ENCODE data around the gene DGKI. TPM values are rescaled to one million over a fixed set of nuclear protein-coding genes. Genes with fewer than 3 reads are reported as not detected.

The DGKI gene
- total RNA-seq, 1 experiment from 2014 or later = not detected

DNA sequence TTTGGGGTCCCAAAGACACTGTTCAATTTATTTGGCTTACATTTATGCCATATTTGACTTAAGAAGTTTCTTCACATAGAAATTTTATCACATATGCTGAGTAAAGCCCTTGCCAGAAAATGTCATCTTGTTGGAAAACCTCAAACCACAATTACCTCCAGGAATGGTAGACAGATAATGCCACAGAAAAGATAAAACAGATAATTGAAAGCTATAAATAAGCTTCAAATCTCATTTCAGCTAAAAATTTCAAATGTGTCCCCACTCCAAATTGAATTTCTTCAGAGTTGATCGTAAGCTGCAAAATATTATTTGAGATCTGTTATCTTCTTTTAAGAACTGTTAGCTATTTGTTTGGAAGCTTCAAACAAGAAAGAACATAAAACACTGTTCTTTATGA lies 326.8 kb downstream of the DGKI start:
- no peaks in the 10 kb centered on the region for H3K4me1 ChIP-seq (ENCODE audit: low read length)
- H3K9ac ChIP-seq (ENCODE audit: low read length) = no peak overlapping the region
- H3K9me2 ChIP-seq (replicated peaks; ENCODE audit: insufficient read depth, low read length) = no peaks in the 10 kb centered on the region
- no peaks in the 10 kb centered on the region for H4K20me1 ChIP-seq (ENCODE audit: insufficient read depth, low read depth, low read length)
- DNase-seq = no peak
- H2AFZ ChIP-seq (ENCODE audit: low read length) = no peak overlapping the region
- no peak overlapping the region for H3K4me3 ChIP-seq (ENCODE audit: low read length)
- H3K79me2 ChIP-seq (ENCODE audit: low read length) = no peaks in the 10 kb centered on the region
- no peak overlapping the region for H3K4me2 ChIP-seq (ENCODE audit: low read depth, low read length, poor library complexity, severe bottlenecking)
- H3K36me3 ChIP-seq (ENCODE audit: insufficient read depth, low read length) = no peaks in the 10 kb centered on the region
- H3K27me3 ChIP-seq (ENCODE audit: low read length) = no peaks in the 10 kb centered on the region
- H3K27ac ChIP-seq (ENCODE audit: low read length) = no peak overlapping the region
- no peaks in the 10 kb centered on the region for H3K9me3 ChIP-seq (ENCODE audit: low read length)

DNA sequence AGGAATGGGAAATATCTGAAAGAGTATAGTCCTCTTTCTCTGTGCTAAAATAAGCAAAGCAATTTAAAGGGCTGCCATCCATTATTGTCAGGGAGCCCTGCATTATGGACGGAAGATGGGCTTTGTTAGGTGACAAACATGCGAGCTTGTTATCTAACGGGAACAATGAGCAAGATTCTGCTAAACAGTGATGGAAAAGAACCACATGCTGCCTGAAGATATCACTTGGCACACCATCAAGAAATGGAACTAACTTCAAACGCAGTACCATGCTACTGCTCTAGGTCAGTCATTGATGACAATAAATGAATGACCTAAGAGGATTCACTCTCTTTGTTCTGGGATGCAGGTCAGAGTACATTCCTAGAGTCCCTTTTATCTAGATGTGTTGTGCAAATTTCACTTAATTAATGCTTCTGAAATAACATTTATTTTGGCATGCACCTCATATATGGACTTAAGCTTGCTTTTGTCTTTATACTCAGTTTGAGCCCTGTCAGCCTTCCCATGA lies 327.5 kb downstream of the DGKI start:
- Histone ChIP-seq H3K4me1 (ENCODE audit: low read length) (no peaks in the 10 kb centered on the region), H3K36me3 (ENCODE audit: insufficient read depth, low read length) (no peaks in the 10 kb centered on the region), H3K27ac (ENCODE audit: low read length) (no peak overlapping the region), H3K9me2 (replicated peaks; ENCODE audit: insufficient read depth, low read length) (no peaks in the 10 kb centered on the region), H4K20me1 (ENCODE audit: insufficient read depth, low read depth, low read length) (no peaks in the 10 kb centered on the region), H3K9me3 (ENCODE audit: low read length) (no peaks in the 10 kb centered on the region), H3K79me2 (ENCODE audit: low read length) (no peaks in the 10 kb centered on the region), H3K4me3 (ENCODE audit: low read length) (no peak overlapping the region), H3K27me3 (ENCODE audit: low read length) (no peaks in the 10 kb centered on the region), H3K9ac (ENCODE audit: low read length) (no peak overlapping the region), H2AFZ (ENCODE audit: low read length) (no peak overlapping the region), H3K4me2 (ENCODE audit: low read depth, low read length, poor library complexity, severe bottlenecking) (no peak overlapping the region)
- no peak for DNase-seq

DNA sequence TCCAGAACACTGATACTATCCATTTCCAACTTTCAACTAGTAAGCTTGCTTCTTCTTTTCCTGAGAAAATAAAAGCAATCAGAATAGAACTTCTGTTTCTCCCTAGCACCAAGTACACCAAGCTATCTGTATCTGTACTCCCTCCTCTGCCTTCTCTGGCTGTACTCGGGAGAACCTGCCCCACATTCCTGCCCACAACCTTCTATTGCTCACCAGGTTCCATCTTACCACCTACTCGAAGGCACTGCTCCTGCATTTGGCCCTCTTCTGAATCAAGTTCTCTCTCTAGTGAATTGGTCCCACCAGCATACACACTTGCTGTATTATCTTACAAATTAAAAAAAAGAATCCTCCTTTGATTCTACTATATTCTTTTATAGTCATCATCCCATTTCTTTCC lies 333.7 kb downstream of the DGKI start:
- no peaks in the 10 kb centered on the region for H3K79me2 ChIP-seq (ENCODE audit: low read length)
- no peaks in the 10 kb centered on the region for H3K9me2 ChIP-seq (replicated peaks; ENCODE audit: insufficient read depth, low read length)
- no peak overlapping the region for H3K9ac ChIP-seq (ENCODE audit: low read length)
- H3K9me3 ChIP-seq (ENCODE audit: low read length) = no peaks in the 10 kb centered on the region
- H2AFZ ChIP-seq (ENCODE audit: low read length) = no peak overlapping the region
- no peaks in the 10 kb centered on the region for H3K4me1 ChIP-seq (ENCODE audit: low read length)
- H3K27ac ChIP-seq (ENCODE audit: low read length) = no peak overlapping the region
- H3K27me3 ChIP-seq (ENCODE audit: low read length) = no peaks in the 10 kb centered on the region
- H3K36me3 ChIP-seq (ENCODE audit: insufficient read depth, low read length) = no peaks in the 10 kb centered on the region
- H3K4me2 ChIP-seq (ENCODE audit: low read depth, low read length, poor library complexity, severe bottlenecking) = no peak overlapping the region
- no peak overlapping the region for H3K4me3 ChIP-seq (ENCODE audit: low read length)
- H4K20me1 ChIP-seq (ENCODE audit: insufficient read depth, low read depth, low read length) = no peaks in the 10 kb centered on the region
- DNase-seq = no peak

DNA sequence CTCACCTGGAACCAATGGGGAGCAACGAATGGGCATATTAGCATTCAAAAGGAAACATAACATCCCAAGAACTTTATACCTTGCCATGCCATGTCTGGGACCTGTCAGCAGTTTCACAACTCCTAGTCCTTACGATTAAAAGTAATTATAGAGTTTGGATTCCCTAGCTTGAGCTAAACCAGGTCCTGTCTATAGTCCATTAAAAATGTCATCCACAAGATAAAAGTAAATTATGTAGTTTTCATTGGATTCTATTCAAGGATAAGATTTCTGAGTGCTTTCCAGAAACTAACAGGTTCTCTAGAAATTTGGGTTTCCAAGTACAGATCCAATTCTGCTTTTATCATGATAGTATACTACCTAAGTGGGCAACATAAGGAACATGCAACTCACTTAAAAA lies 339.7 kb downstream of the DGKI start:
- Histone ChIP-seq H3K27ac (ENCODE audit: low read length) (no peak overlapping the region), H3K4me3 (ENCODE audit: low read length) (no peak overlapping the region), H3K79me2 (ENCODE audit: low read length) (no peaks in the 10 kb centered on the region), H2AFZ (ENCODE audit: low read length) (no peak overlapping the region), H4K20me1 (ENCODE audit: insufficient read depth, low read depth, low read length) (no peaks in the 10 kb centered on the region), H3K27me3 (ENCODE audit: low read length) (no peaks in the 10 kb centered on the region), H3K4me2 (ENCODE audit: low read depth, low read length, poor library complexity, severe bottlenecking) (no peak overlapping the region), H3K36me3 (ENCODE audit: insufficient read depth, low read length) (no peaks in the 10 kb centered on the region), H3K9ac (ENCODE audit: low read length) (no peak overlapping the region), H3K4me1 (ENCODE audit: low read length) (no peaks in the 10 kb centered on the region), H3K9me2 (replicated peaks; ENCODE audit: insufficient read depth, low read length) (no peaks in the 10 kb centered on the region), H3K9me3 (ENCODE audit: low read length) (no peaks in the 10 kb centered on the region)
- DNase-seq = no peak

DNA sequence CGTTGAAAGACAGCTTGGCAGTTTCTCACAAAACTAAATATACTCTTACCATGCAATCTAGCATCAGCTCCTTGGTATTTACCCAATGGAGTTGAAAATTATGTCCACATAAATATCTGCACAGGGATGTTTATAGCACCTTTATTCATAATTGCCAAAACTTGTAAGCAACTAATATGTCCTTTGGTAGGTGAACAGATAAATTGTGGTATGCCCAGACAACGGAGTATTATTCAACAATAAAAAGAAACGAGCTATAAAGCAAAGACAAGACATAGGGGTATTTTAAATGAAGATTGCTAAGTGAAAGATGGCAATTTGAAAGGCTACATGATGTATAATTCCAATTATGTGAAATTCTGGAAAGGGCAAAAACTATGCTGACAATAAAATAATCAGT lies 340.7 kb downstream of the DGKI start:
- Histone ChIP-seq H3K9me2 (replicated peaks; ENCODE audit: insufficient read depth, low read length) (no peaks in the 10 kb centered on the region), H3K4me3 (ENCODE audit: low read length) (no peak overlapping the region), H3K9me3 (ENCODE audit: low read length) (no peaks in the 10 kb centered on the region)

DNA sequence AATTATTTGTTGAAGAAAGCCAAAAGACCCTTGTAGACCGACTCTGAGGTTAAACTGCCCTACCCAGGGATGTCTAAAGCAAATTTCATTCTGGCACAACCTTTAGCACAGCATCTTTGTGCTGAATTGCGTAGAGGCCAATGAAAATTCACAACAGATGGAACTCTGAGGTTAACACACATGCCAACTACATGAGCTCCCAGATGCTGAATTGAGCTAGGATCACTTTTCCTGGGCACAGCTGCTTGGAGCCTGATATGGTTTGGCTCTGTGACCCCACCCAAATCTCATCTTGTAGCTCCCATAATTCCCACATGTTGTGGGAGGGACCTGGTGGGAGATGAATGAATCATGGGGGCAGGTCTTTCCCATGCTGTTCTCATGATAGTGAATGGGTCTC lies 345.2 kb downstream of the DGKI start:
- no peaks in the 10 kb centered on the region for H3K36me3 ChIP-seq (ENCODE audit: insufficient read depth, low read length)
- no peak overlapping the region for H3K9ac ChIP-seq (ENCODE audit: low read length)
- no peaks in the 10 kb centered on the region for H3K4me1 ChIP-seq (ENCODE audit: low read length)
- no peak overlapping the region for H3K4me3 ChIP-seq (ENCODE audit: low read length)
- no peaks in the 10 kb centered on the region for H3K27me3 ChIP-seq (ENCODE audit: low read length)
- H3K79me2 ChIP-seq (ENCODE audit: low read length) = no peaks in the 10 kb centered on the region
- no peak overlapping the region for H2AFZ ChIP-seq (ENCODE audit: low read length)
- no peaks in the 10 kb centered on the region for H3K9me3 ChIP-seq (ENCODE audit: low read length)
- H4K20me1 ChIP-seq (ENCODE audit: insufficient read depth, low read depth, low read length) = no peaks in the 10 kb centered on the region
- no peak overlapping the region for H3K4me2 ChIP-seq (ENCODE audit: low read depth, low read length, poor library complexity, severe bottlenecking)
- H3K27ac ChIP-seq (ENCODE audit: low read length) = no peak overlapping the region
- no peaks in the 10 kb centered on the region for H3K9me2 ChIP-seq (replicated peaks; ENCODE audit: insufficient read depth, low read length)
- no peak for DNase-seq

More for the DNA sequence above, 340.7 kb downstream of the DGKI start:
- no peak overlapping the region for H3K4me2 ChIP-seq (ENCODE audit: low read depth, low read length, poor library complexity, severe bottlenecking)
- no peaks in the 10 kb centered on the region for H3K36me3 ChIP-seq (ENCODE audit: insufficient read depth, low read length)
- H3K9ac ChIP-seq (ENCODE audit: low read length) = no peak overlapping the region
- no peak for DNase-seq
- H3K79me2 ChIP-seq (ENCODE audit: low read length) = no peaks in the 10 kb centered on the region
- no peaks in the 10 kb centered on the region for H3K27me3 ChIP-seq (ENCODE audit: low read length)
- H3K27ac ChIP-seq (ENCODE audit: low read length) = no peak overlapping the region
- no peaks in the 10 kb centered on the region for H4K20me1 ChIP-seq (ENCODE audit: insufficient read depth, low read depth, low read length)
- H2AFZ ChIP-seq (ENCODE audit: low read length) = no peak overlapping the region
- H3K4me1 ChIP-seq (ENCODE audit: low read length) = no peaks in the 10 kb centered on the region

DNA sequence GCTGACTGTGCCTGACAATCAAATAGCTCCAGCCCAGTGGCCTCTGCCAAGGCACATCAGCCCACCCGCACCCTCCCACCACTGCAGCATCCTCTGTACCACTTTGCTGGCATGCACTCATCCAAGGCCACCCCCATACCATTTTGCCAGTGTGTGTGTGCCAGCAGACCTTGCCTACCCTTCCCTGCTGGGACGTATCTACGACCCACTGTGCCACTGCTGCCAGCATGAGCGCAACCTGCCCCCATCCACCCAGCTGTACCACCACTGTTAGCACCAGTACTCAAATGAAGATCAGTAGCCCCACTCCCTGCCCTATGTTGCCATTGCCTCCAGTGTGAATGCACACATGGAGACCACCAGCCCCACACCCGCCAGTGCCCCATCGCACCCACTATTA lies 353.9 kb downstream of the DGKI start:
- H3K4me3 ChIP-seq (ENCODE audit: low read length) = no peak overlapping the region
- H3K9ac ChIP-seq (ENCODE audit: low read length) = no peak overlapping the region
- DNase-seq = no peak
- no peak overlapping the region for H3K4me2 ChIP-seq (ENCODE audit: low read depth, low read length, poor library complexity, severe bottlenecking)
- H3K27me3 ChIP-seq (ENCODE audit: low read length) = no peaks in the 10 kb centered on the region
- no peaks in the 10 kb centered on the region for H3K9me2 ChIP-seq (replicated peaks; ENCODE audit: insufficient read depth, low read length)
- H2AFZ ChIP-seq (ENCODE audit: low read length) = no peak overlapping the region
- no peaks in the 10 kb centered on the region for H3K36me3 ChIP-seq (ENCODE audit: insufficient read depth, low read length)
- no peak overlapping the region for H3K27ac ChIP-seq (ENCODE audit: low read length)
- no peaks in the 10 kb centered on the region for H3K79me2 ChIP-seq (ENCODE audit: low read length)
- no peaks in the 10 kb centered on the region for H4K20me1 ChIP-seq (ENCODE audit: insufficient read depth, low read depth, low read length)
- H3K9me3 ChIP-seq (ENCODE audit: low read length) = no peaks in the 10 kb centered on the region
- H3K4me1 ChIP-seq (ENCODE audit: low read length) = no peaks in the 10 kb centered on the region

DNA sequence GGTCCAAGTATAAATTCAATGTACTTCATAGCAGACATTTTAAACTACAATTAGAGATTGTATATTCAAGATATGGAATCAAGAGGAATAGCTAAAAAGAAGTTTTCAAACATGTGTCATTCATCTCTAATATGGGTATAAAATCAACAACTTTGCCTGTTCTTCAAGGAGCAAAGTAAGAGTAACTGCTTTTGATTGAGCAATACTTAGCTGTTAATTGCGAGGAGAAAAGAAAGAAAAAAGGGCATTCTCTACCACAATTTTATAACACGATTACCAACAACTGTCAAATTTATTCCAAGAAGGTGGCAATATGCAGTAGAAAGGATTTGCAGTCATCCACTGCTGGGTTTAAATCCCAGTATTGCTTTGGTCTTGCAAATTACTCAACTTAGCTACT lies 356.9 kb downstream of the DGKI start:
- Histone ChIP-seq H3K27ac (ENCODE audit: low read length) (no peak overlapping the region), H3K79me2 (ENCODE audit: low read length) (no peaks in the 10 kb centered on the region), H3K4me3 (ENCODE audit: low read length) (no peak overlapping the region), H3K9ac (ENCODE audit: low read length) (no peak overlapping the region), H3K9me2 (replicated peaks; ENCODE audit: insufficient read depth, low read length) (no peaks in the 10 kb centered on the region), H3K4me2 (ENCODE audit: low read depth, low read length, poor library complexity, severe bottlenecking) (no peak overlapping the region), H2AFZ (ENCODE audit: low read length) (no peak overlapping the region), H3K36me3 (ENCODE audit: insufficient read depth, low read length) (no peaks in the 10 kb centered on the region), H4K20me1 (ENCODE audit: insufficient read depth, low read depth, low read length) (no peaks in the 10 kb centered on the region), H3K9me3 (ENCODE audit: low read length) (no peaks in the 10 kb centered on the region), H3K4me1 (ENCODE audit: low read length) (no peaks in the 10 kb centered on the region), H3K27me3 (ENCODE audit: low read length) (no peaks in the 10 kb centered on the region)
- no peak for DNase-seq

DNA sequence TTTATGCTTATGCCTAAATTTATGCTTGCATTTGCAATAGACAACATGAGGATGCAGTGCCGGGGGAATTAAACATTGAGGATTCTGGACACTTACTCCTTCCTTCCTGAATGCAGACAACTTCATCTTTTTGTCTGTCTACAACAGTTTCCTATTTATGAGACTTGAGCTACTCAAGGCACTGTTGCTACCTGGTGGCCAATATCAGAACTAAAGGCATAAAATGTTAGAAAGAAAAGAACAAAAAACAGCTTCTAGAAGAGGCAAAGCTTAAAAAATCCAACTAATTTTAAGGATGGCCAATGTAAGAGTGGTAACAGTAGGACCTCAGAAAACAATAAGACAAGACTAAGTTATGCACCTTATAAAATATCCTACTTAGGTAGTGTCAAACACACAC lies 358.7 kb downstream of the DGKI start:
- no peaks in the 10 kb centered on the region for H4K20me1 ChIP-seq (ENCODE audit: insufficient read depth, low read depth, low read length)
- no peaks in the 10 kb centered on the region for H3K9me3 ChIP-seq (ENCODE audit: low read length)
- H3K79me2 ChIP-seq (ENCODE audit: low read length) = no peaks in the 10 kb centered on the region
- no peak overlapping the region for H3K9ac ChIP-seq (ENCODE audit: low read length)
- H3K4me1 ChIP-seq (ENCODE audit: low read length) = no peaks in the 10 kb centered on the region
- no peak overlapping the region for H3K27ac ChIP-seq (ENCODE audit: low read length)
- no peak overlapping the region for H2AFZ ChIP-seq (ENCODE audit: low read length)
- H3K4me2 ChIP-seq (ENCODE audit: low read depth, low read length, poor library complexity, severe bottlenecking) = no peak overlapping the region
- no peaks in the 10 kb centered on the region for H3K36me3 ChIP-seq (ENCODE audit: insufficient read depth, low read length)
- H3K9me2 ChIP-seq (replicated peaks; ENCODE audit: insufficient read depth, low read length) = no peaks in the 10 kb centered on the region
- no peaks in the 10 kb centered on the region for H3K27me3 ChIP-seq (ENCODE audit: low read length)
- no peak for DNase-seq
- no peak overlapping the region for H3K4me3 ChIP-seq (ENCODE audit: low read length)

Data from Karpas-422 (cell line).